ENCODE results near the gene BCCIP. TPM values are rescaled to one million over a fixed set of nuclear protein-coding genes. Genes with fewer than 3 reads are reported as not detected.

The BCCIP gene
- total and polyA plus RNA-seq, 9 donors, result 29.9 to 60.6 (median 48.4) TPM

- H3K4me1 ChIP-seq (ENCODE audit: insufficient read depth), result peaks cover 21% of the 10 kb centered on the region
- no peaks in the 10 kb centered on the region for H3K9me3 ChIP-seq
- H3K27ac ChIP-seq, result peak overlapping the region in 1 of 2 donors; percentile 63
- no peak overlapping the region for H3K4me3 ChIP-seq
- no peaks in the 10 kb centered on the region for H3K36me3 ChIP-seq
- intact Hi-C loops (cut with DNase I), result no loop called here
- TF ChIP-seq POLR2A (IDR thresholded peaks at IDR 0.05), result no peak
- no peak for TF ChIP-seq CTCF (IDR thresholded peaks at IDR 0.05)
- TF ChIP-seq EP300 (IDR thresholded peaks at IDR 0.05), result no peak
- DNase-seq, result peak; percentile 37 to 69 (median 49)
- 3 to 7% (median 4%) methylated on average over 7 of the region's 7 CpGs for WGBS, 3 donors
- H3K27me3 ChIP-seq, result no peaks in the 10 kb centered on the region
These were observed 21.4 kb downstream of the BCCIP start for GRCh38 chr10:125844751-125845221.

- no peak for DNase-seq
- 90 to 93% (median 92%) methylated on average over 11 of the region's 11 CpGs for WGBS, 3 donors
- Histone ChIP-seq H3K27me3 (no peaks in the 10 kb centered on the region), H3K27ac (peak overlapping the region in 1 of 2 donors; percentile 63), H3K36me3 (no peaks in the 10 kb centered on the region), H3K9me3 (no peaks in the 10 kb centered on the region), H3K4me3 (no peak overlapping the region), H3K4me1 (ENCODE audit: insufficient read depth) (peaks cover 27% of the 10 kb centered on the region)
- intact Hi-C loops (cut with DNase I), result no loop called here
- no peak for TF ChIP-seq EP300 (IDR thresholded peaks at IDR 0.05)
- TF ChIP-seq CTCF (IDR thresholded peaks at IDR 0.05), result no peak
- TF ChIP-seq POLR2A (IDR thresholded peaks at IDR 0.05), result no peak
These were observed 22.3 kb downstream of the BCCIP start for GRCh38 chr10:125845617-125846016.

GRCh38 chr10:125846894-125847293 is 23.5 kb downstream of the BCCIP start:
- WGBS, 3 donors, result 88 to 92% (median 92%) methylated on average over 3 of the region's 3 CpGs
- Histone ChIP-seq H3K36me3 (no peaks in the 10 kb centered on the region), H3K4me3 (no peak overlapping the region), H3K27ac (no peak overlapping the region), H3K27me3 (no peaks in the 10 kb centered on the region), H3K4me1 (ENCODE audit: insufficient read depth) (peaks cover 32% of the 10 kb centered on the region), H3K9me3 (no peaks in the 10 kb centered on the region)
- no peak for TF ChIP-seq CTCF (IDR thresholded peaks at IDR 0.05)
- no peak for TF ChIP-seq EP300 (IDR thresholded peaks at IDR 0.05)
- no peak for TF ChIP-seq POLR2A (IDR thresholded peaks at IDR 0.05)
- DNase-seq, result no peak
- intact Hi-C loops (cut with DNase I), result no loop called here

- no peaks in the 10 kb centered on the region for H3K36me3 ChIP-seq
- H3K4me3 ChIP-seq, result no peak overlapping the region
- intact Hi-C loops (cut with DNase I), result no loop called here
- DNase-seq, result no peak
- H3K27ac ChIP-seq, result no peak overlapping the region
- TF ChIP-seq POLR2A (IDR thresholded peaks at IDR 0.05), result no peak
- TF ChIP-seq EP300 (IDR thresholded peaks at IDR 0.05), result no peak
- TF ChIP-seq CTCF (IDR thresholded peaks at IDR 0.05), result no peak
- WGBS, 3 donors, result 84 to 98% (median 85%) methylated on average over 2 of the region's 2 CpGs
- no peaks in the 10 kb centered on the region for H3K9me3 ChIP-seq
- H3K27me3 ChIP-seq, result no peaks in the 10 kb centered on the region
- H3K4me1 ChIP-seq (ENCODE audit: insufficient read depth), result peaks cover 30% of the 10 kb centered on the region
These were observed 25.0 kb downstream of the BCCIP start for GRCh38 chr10:125848371-125848770.
